WERI-Rb-1 (cell line): ENCODE measurements around the gene STARD5.

Source experiments
- DNase-seq: peaks from one replicate; pipeline ENCODE4 v3.0.0-alpha.2; 2020
- H3K27ac ChIP-seq: fragments of 250-450 bp; sonication (Bioruptor Pico); 2 replicates; pipeline ENCODE4 v1.5.1; 2020; ENCODE audit warnings: mild to moderate bottlenecking, moderate library complexity
- H3K27me3 ChIP-seq: fragments of 250-450 bp; sonication (Bioruptor Pico); 2 replicates; pipeline ENCODE4 v1.5.1; 2021; ENCODE audit warnings: mild to moderate bottlenecking, low read depth, moderate library complexity; ENCODE audit not compliant: insufficient read depth, severe bottlenecking
- H3K36me3 ChIP-seq: fragments of 250-450 bp; sonication (Bioruptor Pico); 2 replicates; pipeline ENCODE4 v1.5.1; 2020; ENCODE audit warnings: mild to moderate bottlenecking, moderate library complexity
- H3K4me3 ChIP-seq: 2 replicates; pipeline ENCODE4 v1.5.1; 2011; ENCODE audit warnings: low read depth, mild to moderate bottlenecking, control low read depth, low read length
- H3K9me3 ChIP-seq: fragments of 250-450 bp; sonication (Bioruptor Pico); 2 replicates; pipeline ENCODE4 v1.5.1; 2021; ENCODE audit warnings: mild to moderate bottlenecking, moderate library complexity; ENCODE audit not compliant: severe bottlenecking
- CTCF ChIP-seq: IDR thresholded peaks from 2 replicates; pipeline ENCODE4 v1.5.1; 2011; ENCODE audit warnings: low read depth, mild to moderate bottlenecking, control low read depth, inconsistent platforms, low read length

The STARD5 gene

GRCh38 chr15:81274255-81274654, 49.7 kb downstream of the STARD5 start:
- Histone ChIP-seq H3K4me3 (no peak overlapping the region), H3K27me3 (no peaks in the 10 kb centered on the region), H3K36me3 (no peaks in the 10 kb centered on the region), H3K9me3 (peaks cover 6% of the 10 kb centered on the region), H3K27ac (no peak overlapping the region)
- no peak for TF ChIP-seq CTCF
- DNase-seq: no peak

GRCh38 chr15:81273855-81274254, 50.1 kb downstream of the STARD5 start:
- Histone ChIP-seq H3K27me3 (no peaks in the 10 kb centered on the region), H3K4me3 (no peak overlapping the region), H3K36me3 (no peaks in the 10 kb centered on the region), H3K9me3 (peaks cover 6% of the 10 kb centered on the region), H3K27ac (no peak overlapping the region)
- DNase-seq: no peak
- TF ChIP-seq CTCF: no peak

- Histone ChIP-seq H3K9me3 (peaks cover 6% of the 10 kb centered on the region), H3K27ac (no peak overlapping the region), H3K36me3 (no peaks in the 10 kb centered on the region), H3K4me3 (no peak overlapping the region), H3K27me3 (no peaks in the 10 kb centered on the region)
- no peak for DNase-seq
- no peak for TF ChIP-seq CTCF
Measured at GRCh38 chr15:81273200-81273599, 50.7 kb downstream of the STARD5 start.

- peaks cover under 1% of the 10 kb centered on the region for H3K9me3 ChIP-seq
- DNase-seq: no peak
- no peak for TF ChIP-seq CTCF
- no peak overlapping the region for H3K27ac ChIP-seq
- no peaks in the 10 kb centered on the region for H3K27me3 ChIP-seq
- no peaks in the 10 kb centered on the region for H3K36me3 ChIP-seq
- no peak overlapping the region for H3K4me3 ChIP-seq
Measured at GRCh38 chr15:81271761-81272644, 51.9 kb downstream of the STARD5 start.

- DNase-seq: peak; percentile 43
- TF ChIP-seq CTCF: no peak
- no peak overlapping the region for H3K4me3 ChIP-seq
- no peaks in the 10 kb centered on the region for H3K27me3 ChIP-seq
- H3K9me3 ChIP-seq: no peaks in the 10 kb centered on the region
- H3K36me3 ChIP-seq: no peaks in the 10 kb centered on the region
- H3K27ac ChIP-seq: no peak overlapping the region
Measured at GRCh38 chr15:81270781-81271491, 53.0 kb downstream of the STARD5 start.
